Measurements from ENCODE around the gene ATOH7. TPM values are rescaled to one million over a fixed set of nuclear protein-coding genes. Genes with fewer than 3 reads are reported as not detected.
"Not testable (repeated sequence)": the region's sequence is repeated elsewhere in the genome, so short reads cannot be mapped to it uniquely, and the experiment has no call there.

The ATOH7 gene
- 0.65 and 0.73 TPM in 2 replicates for total RNA-seq
- long read RNA-seq, result 0 reads

DNA sequence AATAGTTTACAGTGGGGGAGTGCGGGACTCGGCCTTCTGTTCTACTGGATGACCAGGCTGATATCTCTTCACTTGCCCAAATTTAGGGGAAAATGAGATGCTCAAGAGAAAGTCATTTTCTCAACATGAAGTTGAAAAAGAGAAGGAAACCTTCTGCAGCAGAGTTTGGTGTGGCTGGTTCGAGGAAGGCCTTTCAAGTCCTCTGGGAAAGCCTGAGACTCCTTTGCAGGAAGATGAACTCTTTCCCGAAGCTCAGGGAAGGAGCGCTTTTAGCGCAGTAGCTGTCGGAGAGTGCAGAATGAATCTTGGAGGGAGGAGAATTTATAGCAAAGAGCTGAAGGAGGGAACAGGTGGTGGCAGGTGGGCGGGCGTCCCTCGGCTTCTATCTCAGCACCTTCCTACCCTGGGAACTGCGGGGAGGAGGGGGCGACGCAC, at the start of gene ATOH7:
ATOH7 (minus strand) TSS at position 297 of the 435 bp plus-strand sequence. CDS start 436 bp downstream, outside the sequence.
- H3K4me3 Mint-ChIP-seq (ENCODE audit: low read depth), result peak within 1 kb of the TSS; percentile 86
- H3K9me3 Mint-ChIP-seq (ENCODE audit: low read depth), result no peaks in the 10 kb centered on the region
- no peaks in the 10 kb centered on the region for H3K36me3 Mint-ChIP-seq (ENCODE audit: insufficient read depth)
- peaks cover 5% of the 10 kb centered on the region for H3K4me1 Mint-ChIP-seq (ENCODE audit: low read depth)
- DNase-seq (ENCODE audit: low spot score, unreplicated experiment), result no peak
- H3K27me3 Mint-ChIP-seq, result peaks cover 32% of the 10 kb centered on the region
- peak within 1 kb of the TSS; percentile 89 for H3K27ac Mint-ChIP-seq
- TF ChIP-seq, protein P1, sequence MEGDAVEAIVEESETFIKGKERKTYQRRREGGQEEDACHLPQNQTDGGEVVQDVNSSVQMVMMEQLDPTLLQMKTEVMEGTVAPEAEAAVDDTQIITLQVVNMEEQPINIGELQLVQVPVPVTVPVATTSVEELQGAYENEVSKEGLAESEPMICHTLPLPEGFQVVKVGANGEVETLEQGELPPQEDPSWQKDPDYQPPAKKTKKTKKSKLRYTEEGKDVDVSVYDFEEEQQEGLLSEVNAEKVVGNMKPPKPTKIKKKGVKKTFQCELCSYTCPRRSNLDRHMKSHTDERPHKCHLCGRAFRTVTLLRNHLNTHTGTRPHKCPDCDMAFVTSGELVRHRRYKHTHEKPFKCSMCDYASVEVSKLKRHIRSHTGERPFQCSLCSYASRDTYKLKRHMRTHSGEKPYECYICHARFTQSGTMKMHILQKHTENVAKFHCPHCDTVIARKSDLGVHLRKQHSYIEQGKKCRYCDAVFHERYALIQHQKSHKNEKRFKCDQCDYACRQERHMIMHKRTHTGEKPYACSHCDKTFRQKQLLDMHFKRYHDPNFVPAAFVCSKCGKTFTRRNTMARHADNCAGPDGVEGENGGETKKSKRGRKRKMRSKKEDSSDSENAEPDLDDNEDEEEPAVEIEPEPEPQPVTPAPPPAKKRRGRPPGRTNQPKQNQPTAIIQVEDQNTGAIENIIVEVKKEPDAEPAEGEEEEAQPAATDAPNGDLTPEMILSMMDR (IDR thresholded peaks at IDR 0.05; ENCODE audit: unreplicated experiment), result no peak

GRCh38 chr10:68280758-68281157, 48.8 kb upstream of the ATOH7 start:
- H3K4me3 Mint-ChIP-seq (ENCODE audit: low read depth), result no peak overlapping the region
- peaks cover 10% of the 10 kb centered on the region for H3K9me3 Mint-ChIP-seq (ENCODE audit: low read depth)
- DNase-seq (ENCODE audit: low spot score, unreplicated experiment), result no peak
- no peak overlapping the region for H3K27ac Mint-ChIP-seq
- TF ChIP-seq, protein P1 (IDR thresholded peaks at IDR 0.05; ENCODE audit: unreplicated experiment), result no peak
- H3K36me3 Mint-ChIP-seq (ENCODE audit: insufficient read depth), result peaks cover 16% of the 10 kb centered on the region
- H3K27me3 Mint-ChIP-seq, result no peaks in the 10 kb centered on the region
- H3K4me1 Mint-ChIP-seq (ENCODE audit: low read depth), result no peaks in the 10 kb centered on the region

DNA sequence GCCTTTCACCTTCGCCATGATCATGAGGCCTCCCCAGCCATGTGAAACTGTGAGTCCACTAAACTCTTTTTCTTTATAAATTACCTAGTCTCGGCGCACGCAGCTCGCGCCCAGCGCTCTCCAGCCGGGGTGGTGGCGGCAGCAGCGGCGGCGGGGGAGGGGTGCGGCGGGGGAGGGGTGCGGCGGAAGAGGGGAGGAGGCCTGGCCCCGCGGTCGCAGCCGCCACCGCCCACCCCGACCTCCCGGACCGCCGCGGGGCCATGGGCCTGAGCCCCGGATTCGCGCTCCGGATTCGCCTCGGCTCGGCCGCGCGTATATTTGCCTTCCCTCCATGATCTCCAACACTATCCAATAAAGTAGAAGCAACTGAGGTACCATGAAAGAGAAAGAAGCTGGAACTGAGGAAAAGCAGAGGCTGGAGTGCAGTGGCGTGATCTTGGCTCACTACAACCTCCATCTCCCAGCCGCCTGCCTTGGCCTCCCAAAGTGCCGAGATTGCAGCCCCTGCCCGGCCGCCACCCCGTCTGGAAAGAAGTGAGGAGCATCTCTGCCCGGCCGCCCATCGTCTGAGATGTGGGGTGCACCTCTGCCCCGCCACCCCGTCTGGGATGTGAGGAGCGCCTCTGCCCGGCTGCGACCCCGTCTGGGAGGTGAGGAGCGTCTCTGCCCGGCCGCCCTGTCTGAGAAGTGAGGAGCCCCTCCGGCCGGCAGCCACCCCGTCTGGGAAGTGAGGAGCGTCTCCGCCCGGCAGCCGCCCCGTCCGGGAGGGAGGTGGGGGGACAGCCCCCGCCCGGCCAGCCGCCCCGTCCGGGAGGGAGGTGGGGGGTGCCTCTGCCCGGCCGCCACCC, 47.2 kb upstream of the ATOH7 start:
- not testable (repeated sequence) for H3K27me3 Mint-ChIP-seq; H3K27ac Mint-ChIP-seq; DNase-seq (ENCODE audit: low spot score, unreplicated experiment); H3K9me3 Mint-ChIP-seq (ENCODE audit: low read depth); H3K4me3 Mint-ChIP-seq (ENCODE audit: low read depth); H3K4me1 Mint-ChIP-seq (ENCODE audit: low read depth)
- peaks cover 14% of the 10 kb centered on the region for H3K36me3 Mint-ChIP-seq (ENCODE audit: insufficient read depth)

DNA sequence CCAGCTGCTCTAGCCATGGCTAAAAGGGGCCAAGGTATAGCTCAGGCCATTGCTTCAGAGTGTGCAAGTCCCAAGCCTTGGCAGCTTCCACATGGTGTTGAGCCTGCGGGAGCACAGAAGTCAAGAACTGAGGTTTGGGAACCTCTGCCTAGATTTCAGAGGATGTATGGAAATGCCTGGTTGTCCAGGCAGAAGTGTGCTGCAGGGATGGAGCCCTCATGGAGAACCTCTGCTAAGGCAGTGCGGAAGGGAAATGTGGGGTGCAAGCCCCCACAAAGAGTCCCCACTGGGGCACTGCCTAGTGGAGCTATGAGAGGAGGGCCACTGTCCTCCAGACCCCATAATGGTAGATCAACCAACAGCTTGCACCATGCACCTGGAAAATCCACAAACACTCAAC, 45.9 kb upstream of the ATOH7 start:
- not testable (repeated sequence) for DNase-seq (ENCODE audit: low spot score, unreplicated experiment); H3K27me3 Mint-ChIP-seq; H3K27ac Mint-ChIP-seq; H3K4me3 Mint-ChIP-seq (ENCODE audit: low read depth); H3K9me3 Mint-ChIP-seq (ENCODE audit: low read depth); H3K4me1 Mint-ChIP-seq (ENCODE audit: low read depth)
- H3K36me3 Mint-ChIP-seq (ENCODE audit: insufficient read depth), result peaks cover 14% of the 10 kb centered on the region

DNA sequence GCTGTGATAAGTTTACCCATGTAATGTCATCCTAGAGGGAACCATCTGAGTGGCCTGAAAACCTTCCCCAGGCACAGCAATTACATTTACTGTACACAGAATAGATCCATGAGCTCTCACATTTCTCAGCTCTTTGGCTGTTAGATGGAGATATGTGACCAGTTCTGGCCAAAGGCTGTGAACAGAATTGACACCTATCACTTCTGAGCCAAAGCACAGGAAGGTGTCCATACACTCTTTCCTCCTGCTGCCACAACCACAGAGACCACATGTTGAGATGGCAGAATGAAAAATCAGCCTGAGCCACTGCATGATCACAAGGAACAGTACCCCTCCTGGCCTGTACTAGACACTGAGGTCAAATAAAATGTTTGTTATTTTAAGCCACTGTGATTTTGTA, 44.3 kb upstream of the ATOH7 start:
- peaks cover 10% of the 10 kb centered on the region for H3K9me3 Mint-ChIP-seq (ENCODE audit: low read depth)
- TF ChIP-seq, protein P1 (IDR thresholded peaks at IDR 0.05; ENCODE audit: unreplicated experiment), result no peak

DNA sequence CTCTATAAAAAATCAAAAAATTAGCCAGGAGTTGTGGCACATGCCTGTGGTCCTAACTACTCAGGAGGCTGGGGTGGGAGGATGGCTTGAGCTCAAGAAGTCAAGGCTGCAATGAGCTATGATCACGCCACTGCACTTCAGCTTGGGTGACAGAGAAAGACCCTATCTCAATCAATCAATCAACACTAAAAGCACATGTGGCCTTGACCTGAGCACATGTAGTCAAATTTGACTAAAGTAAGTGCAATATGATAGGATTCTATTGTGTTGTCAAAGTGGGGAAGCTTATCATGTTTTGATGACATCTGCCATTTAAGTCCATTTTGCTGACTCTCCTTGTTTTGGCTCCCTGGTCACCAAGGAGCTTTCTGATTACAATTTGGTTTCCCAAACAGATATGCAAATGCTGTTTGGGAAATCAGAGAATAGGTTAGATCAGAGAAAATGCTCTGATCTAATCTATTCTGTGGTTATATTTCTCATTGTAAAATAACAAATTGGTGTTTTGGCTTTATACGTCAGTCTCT, 43.8 kb upstream of the ATOH7 start:
- H3K4me1 Mint-ChIP-seq (ENCODE audit: low read depth), result peaks cover 8% of the 10 kb centered on the region
- H3K9me3 Mint-ChIP-seq (ENCODE audit: low read depth), result peaks cover 10% of the 10 kb centered on the region
- H3K4me3 Mint-ChIP-seq (ENCODE audit: low read depth), result no peak overlapping the region
- no peak overlapping the region for H3K27ac Mint-ChIP-seq
- peaks cover 11% of the 10 kb centered on the region for H3K36me3 Mint-ChIP-seq (ENCODE audit: insufficient read depth)
- H3K27me3 Mint-ChIP-seq, result no peaks in the 10 kb centered on the region
- no peak for DNase-seq (ENCODE audit: low spot score, unreplicated experiment)
- TF ChIP-seq, protein P1 (IDR thresholded peaks at IDR 0.05; ENCODE audit: unreplicated experiment), result no peak

More for the DNA sequence above, 44.3 kb upstream of the ATOH7 start:
- Mint-ChIP-seq H3K4me3 (ENCODE audit: low read depth) (no peak overlapping the region), H3K4me1 (ENCODE audit: low read depth) (peaks cover 4% of the 10 kb centered on the region), H3K36me3 (ENCODE audit: insufficient read depth) (peaks cover 11% of the 10 kb centered on the region), H3K27me3 (no peaks in the 10 kb centered on the region), H3K27ac (no peak overlapping the region)
- DNase-seq (ENCODE audit: low spot score, unreplicated experiment), result no peak

Data from progenitor cell of endocrine pancreas (in vitro differentiated cells).